Fibroblast of skin of right biceps (primary cell): ENCODE data around the gene PIGO.

Source experiments
- DNase-seq: peaks from one replicate; pipeline ENCODE4 v3.0.0-alpha.2; 2013

The PIGO gene

DNA sequence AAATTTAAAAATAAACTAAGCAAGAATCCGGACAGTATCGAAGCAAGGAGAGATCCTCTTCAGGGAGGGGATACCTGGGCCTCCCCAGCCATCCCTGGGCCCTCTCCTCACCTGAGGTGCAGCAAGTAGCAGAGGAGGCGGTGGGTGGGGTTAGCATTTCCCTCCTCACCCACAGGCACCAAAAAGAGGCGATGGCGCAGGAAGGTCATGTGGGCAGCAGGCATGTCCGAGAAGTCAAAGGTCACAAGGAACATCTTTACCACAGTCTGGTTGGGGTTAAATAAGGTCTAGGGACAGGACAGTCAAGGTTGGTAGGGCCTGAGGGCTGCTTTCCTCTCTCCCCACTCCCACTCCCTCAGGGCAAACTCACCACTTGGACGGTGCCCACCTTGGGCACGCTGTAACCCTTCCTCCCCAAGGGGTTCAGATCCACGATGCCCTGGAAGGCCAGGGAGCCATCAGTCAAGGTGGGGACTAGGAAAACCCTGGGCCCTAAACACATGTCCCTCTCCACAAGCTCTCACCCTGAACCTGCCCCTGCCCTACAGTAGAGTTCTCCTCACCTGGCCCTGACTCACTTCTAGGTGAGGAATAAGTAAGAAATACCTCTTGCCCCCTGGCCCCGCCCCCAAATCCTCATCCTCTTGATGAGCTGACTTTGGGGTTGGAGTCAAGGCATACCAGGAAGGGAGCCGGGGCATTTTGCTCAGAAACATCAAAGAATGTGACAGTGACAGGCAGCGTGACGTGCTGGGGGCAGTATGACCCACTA, 9.4 kb upstream of the PIGO start:
- no peak for DNase-seq

DNA sequence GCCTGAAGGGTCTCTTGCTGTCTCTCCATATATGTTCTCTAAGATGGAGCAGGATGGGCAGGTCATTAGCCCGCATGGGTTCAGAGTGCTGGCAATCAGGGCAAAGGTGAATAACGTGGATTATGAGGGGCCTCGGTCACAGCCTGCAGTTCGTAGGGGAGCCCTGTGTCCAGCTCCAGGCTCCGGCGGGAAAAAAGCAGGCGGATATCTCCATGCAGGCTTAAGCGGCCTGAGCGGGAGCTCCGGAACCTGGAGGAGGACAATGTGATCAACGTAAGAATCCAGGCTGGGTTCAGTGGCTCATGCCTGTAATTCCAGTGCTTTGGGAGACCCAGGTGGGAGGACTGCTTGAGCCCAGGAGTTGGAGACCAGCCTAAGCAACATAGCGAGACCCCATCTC, 8.7 kb upstream of the PIGO start:
- no peak for DNase-seq

DNA sequence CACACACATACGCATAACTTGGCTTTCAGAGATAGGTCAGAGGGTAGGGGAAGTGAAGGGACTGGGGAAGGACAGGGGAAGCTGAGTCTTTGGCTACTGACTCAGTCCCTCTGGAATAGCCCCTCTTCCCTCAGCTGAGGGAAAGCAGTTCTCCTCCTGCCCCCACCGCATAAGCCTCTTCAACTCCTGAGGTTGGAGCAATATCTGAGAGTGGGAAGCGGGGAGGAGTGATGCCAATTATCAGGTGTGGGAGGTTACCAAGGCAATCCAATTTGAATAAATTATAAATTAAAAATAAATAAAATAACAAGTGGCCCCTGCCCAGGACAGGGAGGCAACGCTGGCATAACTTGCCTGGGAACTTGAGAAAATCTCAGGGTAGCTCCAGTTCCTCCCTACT, 8.2 kb upstream of the PIGO start:
- no peak for DNase-seq

DNA sequence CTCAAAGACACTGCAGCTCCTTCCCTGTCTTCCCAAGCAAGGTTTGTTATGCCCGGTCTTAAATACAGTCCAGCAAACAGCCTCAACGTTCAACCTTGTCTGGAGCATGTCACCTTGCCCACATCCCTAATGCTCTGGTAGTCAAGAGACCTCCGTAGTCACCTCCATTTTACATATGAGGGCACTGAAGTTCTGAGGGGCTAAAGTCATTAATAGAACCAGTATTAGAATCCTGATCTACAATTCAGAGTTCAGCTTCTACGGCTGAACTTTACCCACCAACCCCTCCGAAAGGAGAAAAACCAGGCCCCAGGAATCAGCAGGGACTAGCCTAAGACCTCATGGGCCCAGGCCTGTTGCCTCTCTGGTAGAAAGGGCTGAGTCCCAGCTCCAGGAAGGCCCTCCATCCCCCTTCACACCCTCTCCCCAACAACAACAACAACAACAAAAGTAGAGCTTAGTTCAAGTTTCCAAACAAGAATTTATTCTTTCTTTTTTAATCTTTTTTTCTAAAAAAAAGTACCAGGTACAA, 7.3 kb upstream of the PIGO start:
- no peak for DNase-seq

DNA sequence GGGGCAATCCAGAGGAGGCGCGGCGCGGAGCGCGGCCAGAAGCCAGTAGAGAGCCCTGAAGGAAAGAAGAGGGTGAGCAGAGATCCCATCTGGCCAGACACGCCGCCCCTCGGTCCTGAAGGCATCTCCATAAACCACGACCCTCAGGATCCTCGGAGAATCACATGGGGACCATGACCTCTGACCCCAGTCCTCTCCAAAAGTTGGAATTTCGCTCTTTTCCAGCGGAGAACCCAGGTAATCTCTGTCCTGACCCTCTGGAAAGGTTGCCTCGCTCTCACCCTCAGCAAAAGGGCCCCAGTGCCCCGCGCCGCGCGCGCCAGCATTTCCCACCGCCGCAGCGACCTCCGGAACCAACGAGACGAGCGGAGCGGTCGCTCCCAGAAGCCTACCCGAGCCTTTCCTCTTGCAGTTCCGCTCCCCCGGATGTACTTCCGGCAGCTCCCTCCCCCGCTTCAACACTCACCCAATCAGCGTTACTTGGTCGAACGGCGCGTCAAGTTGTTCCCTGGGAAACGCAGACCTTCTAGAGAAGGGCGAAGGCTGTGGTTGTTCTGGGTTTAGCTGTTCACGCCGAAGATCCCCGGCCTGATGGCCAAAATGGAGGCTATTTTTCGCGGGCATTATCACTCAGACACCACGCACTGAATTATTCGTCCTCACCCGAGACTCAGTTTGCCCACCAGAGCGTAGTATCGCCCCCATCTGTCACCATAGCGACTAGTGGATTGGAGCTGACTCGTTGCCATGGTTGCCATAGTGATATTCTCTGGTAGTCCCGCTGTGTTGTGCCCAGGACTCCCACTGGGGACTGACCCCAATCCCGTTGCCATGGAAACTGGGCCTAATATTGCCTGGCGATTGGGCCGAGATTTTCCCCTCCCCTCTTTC, 6.6 kb upstream of the PIGO start, which contains the start of gene STOML2:
STOML2 (minus strand) TSS at position 363 of the 891 bp plus-strand sequence; CDS start at position 326, 37 bp downstream.
- peak; percentile 95 for DNase-seq

DNA sequence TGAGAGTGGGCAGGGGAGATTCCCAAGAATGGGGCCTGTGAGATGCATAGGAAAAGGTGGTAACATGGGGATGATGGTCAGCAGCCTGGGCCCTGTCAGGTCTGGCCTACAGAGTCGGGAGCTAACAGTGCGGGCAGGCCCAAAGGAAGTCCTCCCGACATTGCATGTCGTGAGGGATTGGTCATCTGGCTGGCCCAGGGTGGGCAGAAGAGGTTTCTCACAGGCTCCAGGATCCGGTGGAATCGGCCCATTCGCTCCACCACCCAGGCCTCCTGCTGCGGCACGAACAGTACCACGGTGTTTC, 6.0 kb upstream of the PIGO start:
- no peak for DNase-seq

DNA sequence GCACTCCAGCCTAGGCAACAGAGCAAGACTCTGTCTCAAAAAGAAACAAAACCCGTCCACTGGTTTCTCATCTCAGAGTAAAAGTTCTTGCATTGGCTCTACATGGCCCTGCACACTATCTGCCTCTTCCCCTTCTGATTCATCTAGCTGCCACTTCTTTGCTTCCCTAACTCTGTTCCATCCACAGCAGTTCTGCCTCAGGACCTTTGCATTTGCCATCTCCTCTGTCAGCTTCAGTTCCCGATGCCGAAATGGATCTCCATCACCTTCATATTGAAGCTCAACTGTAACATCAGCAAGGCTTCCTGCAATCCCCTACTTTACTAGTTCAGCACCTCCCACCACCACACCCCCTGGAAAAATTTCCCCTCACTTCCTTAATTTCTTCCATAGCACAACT, 1.2 kb upstream of the PIGO start:
- DNase-seq: no peak

DNA sequence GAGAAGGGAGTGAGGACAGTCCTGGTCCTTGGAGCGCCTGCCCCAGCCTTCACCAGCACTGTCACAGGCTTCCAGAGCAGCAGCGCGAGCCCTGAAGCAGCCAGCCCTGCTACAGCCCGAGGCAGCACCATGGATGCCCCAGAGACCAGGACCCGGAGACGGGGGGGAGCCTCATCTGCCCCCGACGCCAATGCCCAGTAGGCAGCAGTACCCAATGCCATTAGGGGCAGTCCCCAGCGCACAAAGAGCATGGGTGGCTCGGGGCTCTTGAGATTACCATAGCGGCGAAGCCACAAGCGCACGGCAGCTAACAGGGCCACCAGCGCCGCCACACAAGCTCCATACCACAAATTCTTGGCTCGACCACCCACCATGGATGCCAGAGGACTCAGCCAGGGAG, 4.9 kb downstream of the PIGO start:
- DNase-seq: no peak

DNA sequence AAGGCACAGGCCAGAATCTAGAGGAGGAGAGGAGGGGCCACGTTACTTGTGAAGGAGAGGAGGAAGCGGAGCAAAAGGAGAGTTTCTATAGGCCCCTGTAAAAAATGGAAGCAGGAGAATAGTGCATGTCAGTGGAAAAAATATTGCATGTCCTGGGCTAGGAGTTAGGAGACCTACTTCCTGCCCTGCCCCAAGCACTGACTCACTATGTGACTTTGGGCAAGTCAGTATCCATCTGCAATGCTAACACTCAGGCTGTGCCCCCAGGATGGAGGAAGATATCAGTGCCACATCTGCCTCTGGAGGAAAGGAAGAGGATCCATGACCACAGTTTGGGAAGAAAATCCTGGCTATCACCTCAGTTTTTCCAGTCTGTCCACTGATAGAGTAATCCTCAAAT, 7.0 kb downstream of the PIGO start:
- DNase-seq: no peak

DNA sequence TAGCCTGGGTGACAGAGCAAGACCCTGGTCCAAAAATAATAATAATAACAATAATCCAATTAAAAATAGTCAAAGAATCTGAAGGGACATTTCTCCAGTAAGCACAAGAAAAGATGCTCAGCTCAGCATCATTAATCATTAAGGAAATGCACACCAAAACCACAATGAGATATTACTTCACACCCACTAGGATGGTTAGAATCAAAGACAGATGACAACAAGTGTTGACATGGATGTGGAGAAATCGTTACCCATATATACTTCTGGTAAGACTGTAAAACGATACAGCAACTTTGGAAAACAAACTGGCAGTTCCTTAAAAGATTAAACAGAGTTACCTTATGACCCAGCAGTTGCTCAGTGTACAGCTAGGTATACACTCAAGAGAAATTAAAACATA, 11.3 kb downstream of the PIGO start:
- DNase-seq: no peak

DNA sequence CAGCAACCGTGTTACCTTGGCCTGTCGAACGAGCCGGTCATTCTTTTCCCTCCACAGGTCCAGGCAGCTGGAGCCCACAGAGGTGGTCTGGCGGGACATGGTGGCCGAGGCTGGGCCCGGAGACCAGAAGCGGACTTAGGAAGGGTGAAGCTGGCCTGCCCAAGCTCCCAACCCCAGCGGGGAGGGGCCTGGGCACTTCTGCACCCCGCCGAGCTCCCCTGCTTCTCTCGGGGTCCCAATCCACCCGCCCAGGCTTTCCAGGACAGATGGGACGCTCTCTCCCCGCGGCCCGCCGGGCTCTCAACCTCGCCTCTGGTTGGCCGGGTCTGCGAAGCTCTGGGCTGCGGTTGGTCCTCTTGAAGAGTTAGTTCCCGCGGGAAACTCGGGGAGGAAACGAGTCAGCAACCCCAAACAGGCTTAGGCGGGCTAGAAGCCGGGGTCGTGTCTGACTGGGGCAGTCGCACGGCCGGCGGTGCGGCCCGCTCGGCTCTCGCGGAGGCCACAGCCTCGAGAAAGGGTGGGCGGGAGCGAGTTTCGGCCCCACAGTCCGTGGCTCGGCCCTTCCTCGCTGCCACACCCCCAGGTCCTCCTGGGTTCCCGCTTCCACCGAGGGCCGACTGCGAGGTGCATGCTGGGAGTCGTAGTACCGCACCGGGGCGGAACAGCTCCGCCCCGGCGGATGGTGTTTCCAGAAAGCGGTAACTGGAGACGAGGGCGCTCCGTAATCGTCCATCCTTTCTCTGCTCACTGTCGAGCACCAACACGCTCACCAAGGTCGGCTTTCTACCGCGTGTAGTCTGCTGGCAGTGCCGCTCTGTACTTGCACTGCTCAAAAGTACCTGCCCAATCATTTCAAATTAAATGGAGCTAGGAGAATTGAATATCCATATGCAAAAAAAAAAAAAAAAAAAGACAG, 16.7 kb downstream of the PIGO start, which contains the start of gene FANCG:
FANCG (minus strand) TSS at position 517 of the 916 bp plus-strand sequence; CDS start at position 99, 418 bp downstream.
- peak; percentile 92 for DNase-seq

DNA sequence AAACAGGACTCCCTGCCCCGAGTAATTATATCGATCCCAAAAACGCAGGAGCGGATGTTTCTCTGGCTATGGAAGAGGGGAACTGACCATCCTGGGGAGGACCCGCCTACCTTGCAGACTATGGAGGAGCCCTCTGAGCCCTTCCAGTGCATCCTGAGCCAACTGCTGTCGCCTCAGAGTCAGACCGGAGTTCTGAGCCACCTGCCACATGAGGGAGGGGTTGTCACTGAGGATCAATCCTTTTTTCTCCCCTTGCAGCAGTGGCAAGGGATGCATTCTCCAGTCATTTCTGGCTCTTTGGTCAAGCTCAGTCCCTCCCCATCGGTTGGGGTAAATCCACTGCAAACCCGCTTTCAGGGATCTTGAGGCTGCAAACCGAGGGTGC, 17.4 kb downstream of the PIGO start:
- no peak for DNase-seq

DNA sequence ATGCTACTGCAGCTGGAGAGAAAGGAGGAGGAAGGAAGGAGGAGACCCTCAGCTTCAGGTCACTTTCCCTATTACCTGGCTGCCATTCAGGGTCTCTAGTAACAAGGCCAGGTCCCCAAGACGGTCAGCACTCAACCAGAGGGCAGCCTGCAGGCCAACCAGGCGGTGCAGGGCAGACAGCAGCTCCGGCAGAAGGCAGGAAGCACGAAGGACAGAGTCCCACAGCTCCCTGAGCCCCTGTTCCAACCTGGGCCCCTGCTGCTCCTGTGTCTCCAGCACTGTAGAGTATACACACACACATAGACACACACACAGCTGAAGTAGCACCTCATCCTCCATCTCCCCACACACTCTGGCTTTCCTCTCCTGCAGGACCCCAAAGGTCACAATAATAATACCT, 18.3 kb downstream of the PIGO start:
- no peak for DNase-seq

DNA sequence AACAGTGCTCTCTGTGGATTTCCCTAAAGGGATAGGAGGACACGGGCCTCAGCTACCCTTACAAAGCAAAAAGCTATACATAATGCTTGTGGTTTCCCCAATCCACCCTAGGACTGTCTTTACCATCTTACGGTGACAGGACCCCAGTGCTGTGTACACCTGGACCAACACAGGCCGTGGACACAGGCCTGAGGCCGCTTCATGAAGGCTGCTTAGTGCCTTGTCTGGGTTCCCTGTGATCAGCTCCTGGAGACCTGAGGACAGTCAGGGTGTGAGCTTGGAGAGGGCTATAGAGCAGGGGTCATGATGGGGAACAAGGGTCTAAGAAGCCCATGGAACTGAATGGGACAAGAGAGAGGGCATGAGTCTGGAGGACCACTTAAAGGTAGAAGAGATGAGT, 19.5 kb downstream of the PIGO start:
- DNase-seq: no peak

DNA sequence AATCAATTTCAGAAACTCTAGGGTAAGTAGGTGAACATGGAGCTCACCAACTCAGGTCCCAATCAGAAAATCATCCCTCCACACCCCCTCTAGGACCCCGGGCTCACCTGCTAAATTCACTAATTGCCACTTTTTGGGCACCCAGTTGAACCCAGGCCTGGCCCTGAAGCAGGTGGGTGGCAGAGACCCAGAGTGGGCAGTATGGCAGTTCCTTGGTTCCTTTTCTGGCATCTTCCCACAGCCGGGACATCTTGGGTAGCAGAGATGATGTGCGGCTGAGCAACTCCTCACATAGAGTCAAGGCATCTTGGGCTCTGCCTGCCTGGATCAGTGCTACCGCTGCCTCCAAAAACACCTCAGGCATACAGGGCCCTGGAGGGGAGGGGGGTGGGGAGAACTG, 21.0 kb downstream of the PIGO start:
- no peak for DNase-seq

DNA sequence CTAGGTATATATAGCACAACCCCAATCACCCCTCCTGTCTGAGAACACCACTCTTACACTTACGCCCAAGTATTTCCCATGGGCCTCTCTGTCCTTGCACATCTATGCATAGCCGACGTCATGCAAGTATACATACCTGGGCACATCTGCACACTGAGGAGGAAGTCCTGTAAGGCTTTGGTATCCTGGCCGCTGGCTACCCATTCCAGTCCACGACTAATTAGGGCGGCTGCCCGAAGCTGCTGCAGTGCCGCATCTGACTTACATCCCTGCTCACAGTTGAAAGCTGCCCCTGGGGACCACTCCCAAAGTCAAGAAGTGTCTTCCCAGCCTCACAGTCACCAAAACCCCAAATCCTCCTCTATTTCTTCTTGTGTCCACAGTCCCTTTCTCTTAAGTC, 21.6 kb downstream of the PIGO start:
- DNase-seq: no peak

DNA sequence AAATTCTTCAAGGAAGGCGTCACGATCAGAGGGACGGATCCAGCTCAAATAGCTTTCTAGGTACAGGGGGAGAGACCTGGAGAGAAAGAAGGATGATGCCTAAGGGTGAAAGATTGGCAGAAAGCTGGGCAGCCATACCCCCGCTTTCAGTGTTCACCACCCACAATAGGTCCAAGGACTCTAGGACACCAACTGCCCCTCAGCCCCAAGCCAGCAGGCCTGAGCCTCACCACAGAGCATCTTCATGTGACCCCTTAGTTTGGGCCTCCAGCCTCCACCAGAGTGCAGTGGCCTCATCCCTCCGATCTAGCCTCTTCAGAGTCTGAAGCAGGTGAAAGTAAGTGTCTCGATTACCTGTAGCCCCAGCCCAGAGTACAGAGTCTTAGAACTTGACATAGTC, 22.2 kb downstream of the PIGO start:
- no peak for DNase-seq

DNA sequence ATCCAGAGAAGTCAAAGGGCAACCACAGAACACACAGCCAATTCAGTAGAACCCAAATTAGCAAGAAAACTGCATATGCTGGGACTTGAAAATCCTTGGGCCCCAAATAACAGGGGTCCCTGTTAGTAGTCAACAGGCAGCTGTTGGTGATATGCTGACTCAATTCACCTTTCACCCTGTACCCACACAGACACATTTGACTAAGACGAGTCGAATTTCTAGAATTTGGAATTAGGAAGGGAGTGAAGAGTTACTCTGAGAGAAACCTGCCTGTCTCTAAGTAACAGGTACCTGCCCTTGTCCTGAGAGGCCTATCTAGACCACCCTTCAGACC, 23.1 kb downstream of the PIGO start:
- DNase-seq: no peak

DNA sequence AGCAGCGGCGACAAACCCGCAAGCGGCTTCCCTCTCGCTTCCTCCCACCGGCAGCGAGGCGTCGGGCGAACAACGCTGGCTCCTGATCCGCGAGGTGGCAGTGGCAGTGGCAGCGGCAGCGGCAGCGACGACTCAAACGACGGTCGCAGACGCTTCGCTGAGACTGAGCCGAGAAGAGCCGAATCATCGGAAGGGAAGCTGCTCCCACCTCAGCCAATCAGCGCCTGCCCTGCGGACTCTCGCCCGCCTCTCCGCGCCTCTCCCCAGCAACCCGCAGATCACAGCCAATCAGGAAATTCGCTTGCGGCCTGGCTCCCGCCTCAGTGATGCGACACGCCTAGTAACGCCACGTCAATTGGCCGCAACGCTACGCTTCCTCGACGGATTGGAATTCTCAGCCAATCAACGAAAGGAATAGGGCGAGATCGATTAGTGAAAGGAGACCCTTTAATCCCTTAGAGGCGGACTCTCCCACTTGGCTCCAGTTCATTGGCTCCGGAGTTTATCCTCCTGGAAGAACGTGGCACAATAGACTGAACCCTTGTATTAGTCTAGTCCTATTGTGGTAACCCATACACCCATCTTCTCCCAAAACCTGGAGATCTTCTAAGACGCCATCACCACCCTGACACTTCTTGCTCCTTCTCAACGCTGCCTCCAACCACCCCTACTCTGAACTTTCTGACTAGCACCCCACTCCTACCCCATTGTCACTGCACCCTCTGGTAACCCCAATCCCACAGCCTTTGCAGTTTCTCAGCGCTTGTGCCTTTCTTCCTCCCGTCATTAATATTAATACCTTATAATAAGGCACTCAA, 23.7 kb downstream of the PIGO start, which contains the start of gene VCP:
VCP (minus strand) TSS at position 165 of the 818 bp plus-strand sequence. CDS start 272 bp downstream, outside the sequence.
- peak; percentile 100 for DNase-seq

DNA sequence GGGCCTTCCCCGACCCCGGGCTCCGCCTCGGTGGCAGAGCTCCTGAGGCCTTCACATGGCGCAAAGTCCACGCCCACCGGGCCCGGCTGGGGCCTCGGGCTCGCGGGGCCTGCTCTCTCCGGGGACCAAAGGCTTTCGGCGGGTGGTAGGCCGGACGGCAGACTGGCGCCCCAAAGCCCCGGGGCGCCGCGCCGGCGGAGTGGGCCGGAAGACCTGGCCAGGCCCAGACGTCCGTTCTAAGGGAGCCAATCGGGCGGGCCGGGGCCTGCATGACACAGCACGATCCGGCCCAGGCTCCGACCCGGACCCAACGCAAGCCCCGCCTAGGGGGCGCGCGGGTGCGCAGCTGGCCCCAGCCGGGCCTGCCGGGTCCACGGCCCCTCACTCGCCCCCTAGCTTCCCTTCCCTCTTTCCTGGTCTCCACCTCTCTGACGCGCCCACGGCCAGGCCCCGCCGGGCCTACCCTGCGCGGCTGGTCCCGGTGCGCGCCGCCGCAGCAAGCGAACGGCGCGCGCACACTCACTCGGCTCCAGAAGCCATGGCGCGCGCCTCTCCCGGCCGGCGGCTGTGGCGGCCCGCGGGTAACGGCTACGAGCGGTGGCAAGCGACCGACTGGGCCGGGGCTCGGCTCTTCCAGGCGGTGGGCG, 24.5 kb downstream of the PIGO start:
- DNase-seq: peak; percentile 87
